H9 (cell line): ENCODE data around the gene TRIM56. TPM values are rescaled to one million over a fixed set of nuclear protein-coding genes. Genes with fewer than 3 reads are reported as not detected.

Source experiments
- DNase-seq: peaks from one replicate; pipeline ENCODE4 v3.0.0-alpha.2; 2017
- H2AFZ ChIP-seq: one replicate; pipeline ENCODE4 v1.6.1; 2013; ENCODE audit warnings: mild to moderate bottlenecking, low read length, control low read depth, moderate library complexity
- H2AK5ac ChIP-seq: 2 replicates; pipeline ENCODE4 v1.6.1; 2013; ENCODE audit warnings: low read length, control low read depth, mixed read lengths; ENCODE audit not compliant: insufficient read length
- H2BK120ac ChIP-seq: one replicate; pipeline ENCODE4 v1.6.1; 2013; ENCODE audit warnings: low read depth, mild to moderate bottlenecking, low read length, control low read depth, inconsistent platforms; ENCODE audit not compliant: poor library complexity, severe bottlenecking
- H2BK12ac ChIP-seq: 2 replicates; pipeline ENCODE4 v1.6.1; 2013; ENCODE audit warnings: low read length, control low read depth, mixed read lengths, low read depth; ENCODE audit not compliant: insufficient read length
- H2BK15ac ChIP-seq: 2 replicates; pipeline ENCODE4 v1.6.1; 2013; ENCODE audit warnings: low read depth, low read length, control low read depth
- H2BK20ac ChIP-seq: one replicate; pipeline ENCODE4 v1.6.1; 2013; ENCODE audit warnings: low read depth, mild to moderate bottlenecking, low read length, control low read depth, inconsistent platforms; ENCODE audit not compliant: poor library complexity, severe bottlenecking
- H2BK5ac ChIP-seq: 2 replicates; pipeline ENCODE4 v1.6.1; 2013; ENCODE audit warnings: low read length, control low read depth, mixed read lengths; ENCODE audit not compliant: insufficient read length
- H3K14ac ChIP-seq: 2 replicates; pipeline ENCODE4 v1.6.1; 2013; ENCODE audit warnings: low read length, control low read depth; ENCODE audit not compliant: insufficient read depth
- H3K18ac ChIP-seq: 2 replicates; pipeline ENCODE4 v1.6.1; 2013; ENCODE audit warnings: low read depth, mild to moderate bottlenecking, mixed read lengths, low read length, control low read depth; ENCODE audit not compliant: insufficient read length
- H3K23ac ChIP-seq: 2 replicates; pipeline ENCODE4 v1.6.1; 2013; ENCODE audit warnings: low read length, control low read depth, mixed read lengths, low read depth; ENCODE audit not compliant: insufficient read length
- H3K23me2 ChIP-seq: 2 replicates; pipeline ENCODE4 v1.6.1; 2013; ENCODE audit warnings: low read depth, mild to moderate bottlenecking, mixed read lengths, low read length, control low read depth; ENCODE audit not compliant: insufficient read length, poor library complexity, severe bottlenecking
- H3K27ac ChIP-seq: 2 replicates; pipeline ENCODE4 v1.5.1; 2013; ENCODE audit warnings: low read length, control low read depth, mixed read lengths, low read depth; ENCODE audit not compliant: insufficient read length
- H3K27me3 ChIP-seq: 2 replicates; pipeline ENCODE4 v1.6.1; 2013; ENCODE audit warnings: low read length, control low read depth, inconsistent platforms; ENCODE audit not compliant: insufficient read depth
- H3K4ac ChIP-seq: 2 replicates; pipeline ENCODE4 v1.6.1; 2013; ENCODE audit warnings: low read depth, mild to moderate bottlenecking, control low read depth, inconsistent platforms, low read length, moderate library complexity
- H3K4me1 ChIP-seq: 2 replicates; pipeline ENCODE4 v1.6.1; 2013; ENCODE audit warnings: low read length, control low read depth, inconsistent platforms; ENCODE audit not compliant: insufficient read depth
- H3K4me2 ChIP-seq: 2 replicates; pipeline ENCODE4 v1.6.1; 2013; ENCODE audit warnings: low read length, control low read depth, mixed read lengths; ENCODE audit not compliant: insufficient read length, insufficient read depth
- H3K56ac ChIP-seq: 2 replicates; pipeline ENCODE4 v1.6.1; 2013; ENCODE audit warnings: low read depth, mild to moderate bottlenecking, mixed read lengths, low read length, control low read depth; ENCODE audit not compliant: insufficient read length
- H3K79me1 ChIP-seq: 2 replicates; pipeline ENCODE4 v1.6.1; 2013; ENCODE audit warnings: low read depth, mild to moderate bottlenecking, moderate library complexity, low read length, control low read depth, inconsistent platforms; ENCODE audit not compliant: insufficient read depth, poor library complexity, severe bottlenecking
- H3K79me2 ChIP-seq: 2 replicates; pipeline ENCODE4 v1.6.1; 2013; ENCODE audit warnings: low read length, control low read depth, inconsistent platforms; ENCODE audit not compliant: insufficient read depth
- H3K9ac ChIP-seq: 2 replicates; pipeline ENCODE4 v1.6.1; 2013; ENCODE audit warnings: low read length, control low read depth, mixed read lengths; ENCODE audit not compliant: insufficient read length; ENCODE audit errors: extremely low read depth
- H3K9me3 ChIP-seq: one replicate; pipeline ENCODE4 v1.6.1; 2013; ENCODE audit warnings: low read depth, low read length, inconsistent platforms; ENCODE audit not compliant: control insufficient read depth
- H3T11ph ChIP-seq: one replicate; pipeline ENCODE4 v1.6.1; 2013; ENCODE audit warnings: mild to moderate bottlenecking, low read length, control low read depth, inconsistent platforms
- H4K20me1 ChIP-seq: one replicate; pipeline ENCODE4 v1.6.1; 2013; ENCODE audit not compliant: control insufficient read depth, insufficient read length, insufficient read depth
- H4K5ac ChIP-seq: 2 replicates; pipeline ENCODE4 v1.6.1; 2013; ENCODE audit warnings: low read depth, mild to moderate bottlenecking, mixed read lengths, low read length, control low read depth; ENCODE audit not compliant: insufficient read length
- H4K8ac ChIP-seq: replicated peaks from 2 replicates; pipeline ENCODE4 v1.6.1; 2013; ENCODE audit warnings: low read length, control low read depth, mixed read lengths, low read depth; ENCODE audit not compliant: insufficient read length
- H4K91ac ChIP-seq: 2 replicates; pipeline ENCODE4 v1.6.1; 2013; ENCODE audit warnings: low read depth, mild to moderate bottlenecking, moderate library complexity, mixed read lengths, low read length, control low read depth; ENCODE audit not compliant: insufficient read length
- H3K27ac Mint-ChIP-seq, 3 experiments: 2 replicates in 2 of 3; 3 replicates in 1 of 3; pipeline ENCODE4 v1.8.0; 2020 to 2021; ENCODE audit warnings: mixed read lengths in 3 of 3, mild to moderate bottlenecking in 1 of 3, moderate library complexity in 1 of 3
- H3K27me3 Mint-ChIP-seq: 2 replicates; pipeline ENCODE4 v1.8.0; 2021; ENCODE audit warnings: low read depth, mild to moderate bottlenecking, moderate library complexity, mixed read lengths
- H3K36me3 Mint-ChIP-seq, 3 experiments: 2 replicates in 2 of 3; 3 replicates in 1 of 3; pipeline ENCODE4 v1.8.0; 2020 to 2021; ENCODE audit warnings: low read depth in 3 of 3, mixed read lengths in 3 of 3; ENCODE audit not compliant: insufficient read depth in 1 of 3
- H3K4me1 Mint-ChIP-seq, 2 experiments: 2 replicates each; pipeline ENCODE4 v1.8.0; 2020; ENCODE audit warnings: mixed read lengths in 2 of 2
- H3K4me3 Mint-ChIP-seq, 2 experiments: 2 replicates in 1 of 2; 3 replicates in 1 of 2; pipeline ENCODE4 v1.8.0; 2020 to 2021; ENCODE audit warnings: mild to moderate bottlenecking in 2 of 2, mixed read lengths in 2 of 2, moderate library complexity in 1 of 2
- H3K9me3 Mint-ChIP-seq, 2 experiments: 2 replicates in 1 of 2; 3 replicates in 1 of 2; pipeline ENCODE4 v1.8.0; 2020; ENCODE audit warnings: mild to moderate bottlenecking in 2 of 2, mixed read lengths in 2 of 2, moderate library complexity in 1 of 2
- WGBS: extraction: QIAGEN DNeasy Blood & Tissue Kit; methylation state at CpG from one replicate; pipeline ENCODE4 v1.1.7; 2013; ENCODE audit warnings: missing lambda C conversion rate, low lambda C conversion rate, mixed read lengths; ENCODE audit not compliant: insufficient read length; ENCODE audit errors: extremely low coverage; 5-methylcytosine and 5-hydroxymethylcytosine counted together
- total RNA-seq: library from RNA; stranded (reverse); gene quantifications from 2 replicates; pipeline ENCODE4 v1.2.1, GENCODE V29; 2021
- TF ChIP-seq, protein P1 (sequence below): fragments of 200-600 bp; sonication (generic); conservative IDR thresholded peaks from 3 replicates; pipeline ENCODE4 v1.8.0; 2021; ENCODE audit warnings: antibody characterized with exemption, mild to moderate bottlenecking

Gene TRIM56
- total RNA-seq, 1 experiment from 2014 or later, result 21.8 TPM

DNA sequence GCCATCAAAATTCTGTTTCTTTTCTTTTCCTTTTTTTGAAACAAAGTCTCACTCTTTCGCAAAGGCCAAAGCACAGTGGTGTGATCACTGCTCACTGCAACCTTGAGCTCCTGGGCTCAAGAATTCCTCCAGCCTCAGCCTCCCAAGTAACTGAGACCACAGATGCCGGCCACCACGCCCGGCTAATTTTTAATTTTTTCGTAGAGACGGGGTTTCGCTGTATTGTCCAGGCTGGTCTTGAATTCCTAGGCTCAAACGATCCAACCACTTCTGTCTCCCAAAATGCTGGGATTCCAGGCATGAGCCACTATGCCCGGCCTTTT lies 25.7 kb upstream of the TRIM56 start:
- H3K18ac ChIP-seq, result no peak overlapping the region
- TF ChIP-seq, protein P1, sequence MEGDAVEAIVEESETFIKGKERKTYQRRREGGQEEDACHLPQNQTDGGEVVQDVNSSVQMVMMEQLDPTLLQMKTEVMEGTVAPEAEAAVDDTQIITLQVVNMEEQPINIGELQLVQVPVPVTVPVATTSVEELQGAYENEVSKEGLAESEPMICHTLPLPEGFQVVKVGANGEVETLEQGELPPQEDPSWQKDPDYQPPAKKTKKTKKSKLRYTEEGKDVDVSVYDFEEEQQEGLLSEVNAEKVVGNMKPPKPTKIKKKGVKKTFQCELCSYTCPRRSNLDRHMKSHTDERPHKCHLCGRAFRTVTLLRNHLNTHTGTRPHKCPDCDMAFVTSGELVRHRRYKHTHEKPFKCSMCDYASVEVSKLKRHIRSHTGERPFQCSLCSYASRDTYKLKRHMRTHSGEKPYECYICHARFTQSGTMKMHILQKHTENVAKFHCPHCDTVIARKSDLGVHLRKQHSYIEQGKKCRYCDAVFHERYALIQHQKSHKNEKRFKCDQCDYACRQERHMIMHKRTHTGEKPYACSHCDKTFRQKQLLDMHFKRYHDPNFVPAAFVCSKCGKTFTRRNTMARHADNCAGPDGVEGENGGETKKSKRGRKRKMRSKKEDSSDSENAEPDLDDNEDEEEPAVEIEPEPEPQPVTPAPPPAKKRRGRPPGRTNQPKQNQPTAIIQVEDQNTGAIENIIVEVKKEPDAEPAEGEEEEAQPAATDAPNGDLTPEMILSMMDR, result 0 out of 3 replicates have a peak, but pooled peaks have one; percentile 9
- H3K79me1 ChIP-seq, result no peaks in the 10 kb centered on the region
- no peak overlapping the region for H3K4me2 ChIP-seq
- no peak overlapping the region for H3K56ac ChIP-seq
- H4K5ac ChIP-seq, result no peak overlapping the region
- WGBS, result no CpG with 5 or more reads among the region's 9 CpGs
- H2BK12ac ChIP-seq, result no peak overlapping the region
- no peaks in the 10 kb centered on the region for H4K20me1 ChIP-seq
- H3K9me3 ChIP-seq, result no peaks in the 10 kb centered on the region
- H4K91ac ChIP-seq, result no peak overlapping the region
- Mint-ChIP-seq H3K4me3 (no peak overlapping the region), H3K36me3 (no peaks in the 10 kb centered on the region), H3K4me1 (peaks cover 0 to 2% of the 10 kb centered on the region in 2 experiments; a peak in 2 of 4 replicates), H3K27me3 (peaks cover 48% of the 10 kb centered on the region), H3K9me3 (no peaks in the 10 kb centered on the region; a peak in 1 of 5 replicates), H3K27ac (no peak overlapping the region)
- no peak overlapping the region for H3K14ac ChIP-seq
- no peak overlapping the region for H2BK15ac ChIP-seq
- no peak overlapping the region for H2AK5ac ChIP-seq
- H3K27me3 ChIP-seq, result no peaks in the 10 kb centered on the region
- H3T11ph ChIP-seq, result no peak overlapping the region
- no peak overlapping the region for H2BK20ac ChIP-seq
- no peaks in the 10 kb centered on the region for H3K79me2 ChIP-seq
- no peaks in the 10 kb centered on the region for H3K23me2 ChIP-seq
- no peak for DNase-seq
- no peak overlapping the region for H2AFZ ChIP-seq
- H3K27ac ChIP-seq, result no peak overlapping the region
- H2BK120ac ChIP-seq, result no peak overlapping the region
- H3K23ac ChIP-seq, result no peak overlapping the region
- H3K4ac ChIP-seq, result no peak overlapping the region
- H2BK5ac ChIP-seq, result no peak overlapping the region
- H4K8ac ChIP-seq, result no peak overlapping the region
- no peaks in the 10 kb centered on the region for H3K4me1 ChIP-seq
- H3K9ac ChIP-seq, result no peak overlapping the region
